ENCODE measurements around the gene SPAG6. TPM values are rescaled to one million over a fixed set of nuclear protein-coding genes. Genes with fewer than 3 reads are reported as not detected.

Gene SPAG6
- total and polyA plus RNA-seq, 2 experiments from 2014 or later = 0.21 TPM; not detected in 1

GRCh38 chr10:22410846-22411245 is 65.5 kb downstream of the SPAG6 start (continued):
- TF ChIP-seq, protein P1, sequence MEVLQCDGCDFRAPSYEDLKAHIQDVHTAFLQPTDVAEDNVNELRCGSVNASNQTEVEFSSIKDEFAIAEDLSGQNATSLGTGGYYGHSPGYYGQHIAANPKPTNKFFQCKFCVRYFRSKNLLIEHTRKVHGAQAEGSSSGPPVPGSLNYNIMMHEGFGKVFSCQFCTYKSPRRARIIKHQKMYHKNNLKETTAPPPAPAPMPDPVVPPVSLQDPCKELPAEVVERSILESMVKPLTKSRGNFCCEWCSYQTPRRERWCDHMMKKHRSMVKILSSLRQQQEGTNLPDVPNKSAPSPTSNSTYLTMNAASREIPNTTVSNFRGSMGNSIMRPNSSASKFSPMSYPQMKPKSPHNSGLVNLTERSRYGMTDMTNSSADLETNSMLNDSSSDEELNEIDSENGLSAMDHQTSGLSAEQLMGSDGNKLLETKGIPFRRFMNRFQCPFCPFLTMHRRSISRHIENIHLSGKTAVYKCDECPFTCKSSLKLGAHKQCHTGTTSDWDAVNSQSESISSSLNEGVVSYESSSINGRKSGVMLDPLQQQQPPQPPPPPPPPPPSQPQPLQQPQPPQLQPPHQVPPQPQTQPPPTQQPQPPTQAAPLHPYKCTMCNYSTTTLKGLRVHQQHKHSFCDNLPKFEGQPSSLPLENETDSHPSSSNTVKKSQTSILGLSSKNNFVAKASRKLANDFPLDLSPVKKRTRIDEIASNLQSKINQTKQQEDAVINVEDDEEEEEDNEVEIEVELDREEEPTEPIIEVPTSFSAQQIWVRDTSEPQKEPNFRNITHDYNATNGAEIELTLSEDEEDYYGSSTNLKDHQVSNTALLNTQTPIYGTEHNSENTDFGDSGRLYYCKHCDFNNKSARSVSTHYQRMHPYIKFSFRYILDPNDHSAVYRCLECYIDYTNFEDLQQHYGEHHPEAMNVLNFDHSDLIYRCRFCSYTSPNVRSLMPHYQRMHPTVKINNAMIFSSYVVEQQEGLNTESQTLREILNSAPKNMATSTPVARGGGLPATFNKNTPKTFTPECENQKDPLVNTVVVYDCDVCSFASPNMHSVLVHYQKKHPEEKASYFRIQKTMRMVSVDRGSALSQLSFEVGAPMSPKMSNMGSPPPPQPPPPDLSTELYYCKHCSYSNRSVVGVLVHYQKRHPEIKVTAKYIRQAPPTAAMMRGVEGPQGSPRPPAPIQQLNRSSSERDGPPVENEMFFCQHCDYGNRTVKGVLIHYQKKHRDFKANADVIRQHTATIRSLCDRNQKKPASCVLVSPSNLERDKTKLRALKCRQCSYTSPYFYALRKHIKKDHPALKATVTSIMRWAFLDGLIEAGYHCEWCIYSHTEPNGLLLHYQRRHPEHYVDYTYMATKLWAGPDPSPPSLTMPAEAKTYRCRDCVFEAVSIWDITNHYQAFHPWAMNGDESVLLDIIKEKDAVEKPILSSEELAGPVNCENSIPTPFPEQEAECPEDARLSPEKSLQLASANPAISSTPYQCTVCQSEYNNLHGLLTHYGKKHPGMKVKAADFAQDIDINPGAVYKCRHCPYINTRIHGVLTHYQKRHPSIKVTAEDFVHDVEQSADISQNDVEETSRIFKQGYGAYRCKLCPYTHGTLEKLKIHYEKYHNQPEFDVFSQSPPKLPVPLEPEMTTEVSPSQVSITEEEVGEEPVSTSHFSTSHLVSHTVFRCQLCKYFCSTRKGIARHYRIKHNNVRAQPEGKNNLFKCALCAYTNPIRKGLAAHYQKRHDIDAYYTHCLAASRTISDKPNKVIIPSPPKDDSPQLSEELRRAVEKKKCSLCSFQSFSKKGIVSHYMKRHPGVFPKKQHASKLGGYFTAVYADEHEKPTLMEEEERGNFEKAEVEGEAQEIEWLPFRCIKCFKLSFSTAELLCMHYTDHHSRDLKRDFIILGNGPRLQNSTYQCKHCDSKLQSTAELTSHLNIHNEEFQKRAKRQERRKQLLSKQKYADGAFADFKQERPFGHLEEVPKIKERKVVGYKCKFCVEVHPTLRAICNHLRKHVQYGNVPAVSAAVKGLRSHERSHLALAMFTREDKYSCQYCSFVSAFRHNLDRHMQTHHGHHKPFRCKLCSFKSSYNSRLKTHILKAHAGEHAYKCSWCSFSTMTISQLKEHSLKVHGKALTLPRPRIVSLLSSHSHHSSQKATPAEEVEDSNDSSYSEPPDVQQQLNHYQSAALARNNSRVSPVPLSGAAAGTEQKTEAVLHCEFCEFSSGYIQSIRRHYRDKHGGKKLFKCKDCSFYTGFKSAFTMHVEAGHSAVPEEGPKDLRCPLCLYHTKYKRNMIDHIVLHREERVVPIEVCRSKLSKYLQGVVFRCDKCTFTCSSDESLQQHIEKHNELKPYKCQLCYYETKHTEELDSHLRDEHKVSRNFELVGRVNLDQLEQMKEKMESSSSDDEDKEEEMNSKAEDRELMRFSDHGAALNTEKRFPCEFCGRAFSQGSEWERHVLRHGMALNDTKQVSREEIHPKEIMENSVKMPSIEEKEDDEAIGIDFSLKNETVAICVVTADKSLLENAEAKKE (CRISPR knock-in tag; IDR thresholded peaks at IDR 0.05) = no peak
- no peak for TF ChIP-seq ZNF331 (CRISPR knock-in tag; IDR thresholded peaks at IDR 0.05; ENCODE audit: low read depth)
- TF ChIP-seq CREB1 (CRISPR knock-in tag; IDR thresholded peaks at IDR 0.05; ENCODE audit: low read depth) = no peak

GRCh38 chr10:22414146-22414545 is 68.8 kb downstream of the SPAG6 start:
- Mint-ChIP-seq H3K27me3 (ENCODE audit: insufficient read depth, low read depth, poor library complexity) (peaks cover 4% of the 10 kb centered on the region), H3K4me1 (no peaks in the 10 kb centered on the region), H3K4me3 (no peak overlapping the region), H3K9me3 (peaks cover 5% of the 10 kb centered on the region; the same call in 2 of the 3 replicates), H3K27ac (no peak overlapping the region), H3K36me3 (ENCODE audit: low read depth) (peaks cover 4% of the 10 kb centered on the region; the same call in 1 of the 3 replicates)
- TF ChIP-seq ZNF114 (CRISPR knock-in tag; IDR thresholded peaks at IDR 0.05) = no peak
- no peak for TF ChIP-seq NANOG (IDR thresholded peaks at IDR 0.05; ENCODE audit: borderline replicate concordance)
- TF ChIP-seq, protein P1 (CRISPR knock-in tag; IDR thresholded peaks at IDR 0.05) = no peak
- TF ChIP-seq JUNB (IDR thresholded peaks at IDR 0.05; ENCODE audit: unreplicated experiment) = no peak
- TF ChIP-seq ETS1 (IDR thresholded peaks at IDR 0.05) = no peak
- Histone ChIP-seq H3K27ac (ENCODE audit: low read depth) (no peak overlapping the region), H3K4me3 (no peak overlapping the region), H3F3A (replicated peaks; ENCODE audit: low read depth) (no peaks in the 10 kb centered on the region), H3K4me1 (ENCODE audit: insufficient read depth) (no peaks in the 10 kb centered on the region), H4K20me1 (replicated peaks; ENCODE audit: insufficient read depth) (no peaks in the 10 kb centered on the region), H3K27me3 (ENCODE audit: insufficient read depth) (no peaks in the 10 kb centered on the region), H3K4me2 (no peak overlapping the region), H3K36me3 (ENCODE audit: insufficient read depth) (no peaks in the 10 kb centered on the region), H2AFZ (no peak overlapping the region), H3K9me2 (ENCODE audit: insufficient read depth) (no peaks in the 10 kb centered on the region), H3K79me2 (replicated peaks; ENCODE audit: insufficient read depth) (no peaks in the 10 kb centered on the region)
- DNase-seq (ENCODE audit: low spot score) = no peak
- no peak for ATAC-seq
